ENCODE measurements around the gene SPTAN1. TPM values are rescaled to one million over a fixed set of nuclear protein-coding genes. Genes with fewer than 3 reads are reported as not detected.

SPTAN1 gene
- total and polyA plus RNA-seq, 2 experiments from 2014 or later, result 108 to 195 TPM

DNA sequence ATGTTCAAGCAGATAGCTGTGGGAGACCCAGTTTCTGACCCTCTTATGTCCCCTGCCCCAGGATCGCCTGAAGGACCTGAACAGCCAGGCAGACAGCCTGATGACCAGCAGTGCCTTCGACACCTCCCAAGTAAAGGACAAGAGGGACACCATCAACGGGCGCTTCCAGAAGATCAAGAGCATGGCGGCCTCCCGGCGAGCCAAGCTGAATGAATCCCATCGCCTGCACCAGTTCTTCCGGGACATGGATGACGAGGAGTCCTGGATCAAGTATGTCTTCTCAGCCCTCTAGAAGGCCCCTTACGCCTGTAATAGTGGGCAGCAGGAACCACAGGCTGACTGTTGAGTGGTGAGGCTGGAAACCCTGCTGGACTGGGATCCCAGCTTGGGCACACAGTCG, 63.2 kb downstream of the SPTAN1 start:
- no peak overlapping the region for H3K4me2 ChIP-seq
- TF ChIP-seq, protein P1, sequence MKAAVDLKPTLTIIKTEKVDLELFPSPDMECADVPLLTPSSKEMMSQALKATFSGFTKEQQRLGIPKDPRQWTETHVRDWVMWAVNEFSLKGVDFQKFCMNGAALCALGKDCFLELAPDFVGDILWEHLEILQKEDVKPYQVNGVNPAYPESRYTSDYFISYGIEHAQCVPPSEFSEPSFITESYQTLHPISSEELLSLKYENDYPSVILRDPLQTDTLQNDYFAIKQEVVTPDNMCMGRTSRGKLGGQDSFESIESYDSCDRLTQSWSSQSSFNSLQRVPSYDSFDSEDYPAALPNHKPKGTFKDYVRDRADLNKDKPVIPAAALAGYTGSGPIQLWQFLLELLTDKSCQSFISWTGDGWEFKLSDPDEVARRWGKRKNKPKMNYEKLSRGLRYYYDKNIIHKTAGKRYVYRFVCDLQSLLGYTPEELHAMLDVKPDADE (IDR thresholded peaks at IDR 0.05), result no peak
- TF ChIP-seq, protein P2, sequence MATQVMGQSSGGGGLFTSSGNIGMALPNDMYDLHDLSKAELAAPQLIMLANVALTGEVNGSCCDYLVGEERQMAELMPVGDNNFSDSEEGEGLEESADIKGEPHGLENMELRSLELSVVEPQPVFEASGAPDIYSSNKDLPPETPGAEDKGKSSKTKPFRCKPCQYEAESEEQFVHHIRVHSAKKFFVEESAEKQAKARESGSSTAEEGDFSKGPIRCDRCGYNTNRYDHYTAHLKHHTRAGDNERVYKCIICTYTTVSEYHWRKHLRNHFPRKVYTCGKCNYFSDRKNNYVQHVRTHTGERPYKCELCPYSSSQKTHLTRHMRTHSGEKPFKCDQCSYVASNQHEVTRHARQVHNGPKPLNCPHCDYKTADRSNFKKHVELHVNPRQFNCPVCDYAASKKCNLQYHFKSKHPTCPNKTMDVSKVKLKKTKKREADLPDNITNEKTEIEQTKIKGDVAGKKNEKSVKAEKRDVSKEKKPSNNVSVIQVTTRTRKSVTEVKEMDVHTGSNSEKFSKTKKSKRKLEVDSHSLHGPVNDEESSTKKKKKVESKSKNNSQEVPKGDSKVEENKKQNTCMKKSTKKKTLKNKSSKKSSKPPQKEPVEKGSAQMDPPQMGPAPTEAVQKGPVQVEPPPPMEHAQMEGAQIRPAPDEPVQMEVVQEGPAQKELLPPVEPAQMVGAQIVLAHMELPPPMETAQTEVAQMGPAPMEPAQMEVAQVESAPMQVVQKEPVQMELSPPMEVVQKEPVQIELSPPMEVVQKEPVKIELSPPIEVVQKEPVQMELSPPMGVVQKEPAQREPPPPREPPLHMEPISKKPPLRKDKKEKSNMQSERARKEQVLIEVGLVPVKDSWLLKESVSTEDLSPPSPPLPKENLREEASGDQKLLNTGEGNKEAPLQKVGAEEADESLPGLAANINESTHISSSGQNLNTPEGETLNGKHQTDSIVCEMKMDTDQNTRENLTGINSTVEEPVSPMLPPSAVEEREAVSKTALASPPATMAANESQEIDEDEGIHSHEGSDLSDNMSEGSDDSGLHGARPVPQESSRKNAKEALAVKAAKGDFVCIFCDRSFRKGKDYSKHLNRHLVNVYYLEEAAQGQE (IDR thresholded peaks at IDR 0.05; ENCODE audit: unreplicated experiment), result no peak
- TF ChIP-seq, protein P3, sequence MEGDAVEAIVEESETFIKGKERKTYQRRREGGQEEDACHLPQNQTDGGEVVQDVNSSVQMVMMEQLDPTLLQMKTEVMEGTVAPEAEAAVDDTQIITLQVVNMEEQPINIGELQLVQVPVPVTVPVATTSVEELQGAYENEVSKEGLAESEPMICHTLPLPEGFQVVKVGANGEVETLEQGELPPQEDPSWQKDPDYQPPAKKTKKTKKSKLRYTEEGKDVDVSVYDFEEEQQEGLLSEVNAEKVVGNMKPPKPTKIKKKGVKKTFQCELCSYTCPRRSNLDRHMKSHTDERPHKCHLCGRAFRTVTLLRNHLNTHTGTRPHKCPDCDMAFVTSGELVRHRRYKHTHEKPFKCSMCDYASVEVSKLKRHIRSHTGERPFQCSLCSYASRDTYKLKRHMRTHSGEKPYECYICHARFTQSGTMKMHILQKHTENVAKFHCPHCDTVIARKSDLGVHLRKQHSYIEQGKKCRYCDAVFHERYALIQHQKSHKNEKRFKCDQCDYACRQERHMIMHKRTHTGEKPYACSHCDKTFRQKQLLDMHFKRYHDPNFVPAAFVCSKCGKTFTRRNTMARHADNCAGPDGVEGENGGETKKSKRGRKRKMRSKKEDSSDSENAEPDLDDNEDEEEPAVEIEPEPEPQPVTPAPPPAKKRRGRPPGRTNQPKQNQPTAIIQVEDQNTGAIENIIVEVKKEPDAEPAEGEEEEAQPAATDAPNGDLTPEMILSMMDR (conservative IDR thresholded peaks at IDR 0.05; ENCODE audit: low read depth in 2 of 2), result no peak
- TF ChIP-seq STAT1 (IDR thresholded peaks at IDR 0.05; ENCODE audit: unreplicated experiment) (no peak), EZH2 (IDR thresholded peaks at IDR 0.05; ENCODE audit: low read depth, unreplicated experiment) (no peak), POLR2AphosphoS5 (IDR thresholded peaks at IDR 0.05; ENCODE audit: low read depth) (no peak), ZNF331 (CRISPR knock-in tag; IDR thresholded peaks at IDR 0.05; ENCODE audit: low read depth) (no peak), EZH2phosphoT487 (IDR thresholded peaks at IDR 0.05; ENCODE audit: unreplicated experiment) (no peak), CREB1 (CRISPR knock-in tag; IDR thresholded peaks at IDR 0.05; ENCODE audit: low read depth) (no peak), ZNF114 (CRISPR knock-in tag; IDR thresholded peaks at IDR 0.05) (no peak), JUNB (IDR thresholded peaks at IDR 0.05; ENCODE audit: unreplicated experiment) (no peak), NANOG (IDR thresholded peaks at IDR 0.05; ENCODE audit: borderline replicate concordance) (no peak)
- TF ChIP-seq, protein P4, sequence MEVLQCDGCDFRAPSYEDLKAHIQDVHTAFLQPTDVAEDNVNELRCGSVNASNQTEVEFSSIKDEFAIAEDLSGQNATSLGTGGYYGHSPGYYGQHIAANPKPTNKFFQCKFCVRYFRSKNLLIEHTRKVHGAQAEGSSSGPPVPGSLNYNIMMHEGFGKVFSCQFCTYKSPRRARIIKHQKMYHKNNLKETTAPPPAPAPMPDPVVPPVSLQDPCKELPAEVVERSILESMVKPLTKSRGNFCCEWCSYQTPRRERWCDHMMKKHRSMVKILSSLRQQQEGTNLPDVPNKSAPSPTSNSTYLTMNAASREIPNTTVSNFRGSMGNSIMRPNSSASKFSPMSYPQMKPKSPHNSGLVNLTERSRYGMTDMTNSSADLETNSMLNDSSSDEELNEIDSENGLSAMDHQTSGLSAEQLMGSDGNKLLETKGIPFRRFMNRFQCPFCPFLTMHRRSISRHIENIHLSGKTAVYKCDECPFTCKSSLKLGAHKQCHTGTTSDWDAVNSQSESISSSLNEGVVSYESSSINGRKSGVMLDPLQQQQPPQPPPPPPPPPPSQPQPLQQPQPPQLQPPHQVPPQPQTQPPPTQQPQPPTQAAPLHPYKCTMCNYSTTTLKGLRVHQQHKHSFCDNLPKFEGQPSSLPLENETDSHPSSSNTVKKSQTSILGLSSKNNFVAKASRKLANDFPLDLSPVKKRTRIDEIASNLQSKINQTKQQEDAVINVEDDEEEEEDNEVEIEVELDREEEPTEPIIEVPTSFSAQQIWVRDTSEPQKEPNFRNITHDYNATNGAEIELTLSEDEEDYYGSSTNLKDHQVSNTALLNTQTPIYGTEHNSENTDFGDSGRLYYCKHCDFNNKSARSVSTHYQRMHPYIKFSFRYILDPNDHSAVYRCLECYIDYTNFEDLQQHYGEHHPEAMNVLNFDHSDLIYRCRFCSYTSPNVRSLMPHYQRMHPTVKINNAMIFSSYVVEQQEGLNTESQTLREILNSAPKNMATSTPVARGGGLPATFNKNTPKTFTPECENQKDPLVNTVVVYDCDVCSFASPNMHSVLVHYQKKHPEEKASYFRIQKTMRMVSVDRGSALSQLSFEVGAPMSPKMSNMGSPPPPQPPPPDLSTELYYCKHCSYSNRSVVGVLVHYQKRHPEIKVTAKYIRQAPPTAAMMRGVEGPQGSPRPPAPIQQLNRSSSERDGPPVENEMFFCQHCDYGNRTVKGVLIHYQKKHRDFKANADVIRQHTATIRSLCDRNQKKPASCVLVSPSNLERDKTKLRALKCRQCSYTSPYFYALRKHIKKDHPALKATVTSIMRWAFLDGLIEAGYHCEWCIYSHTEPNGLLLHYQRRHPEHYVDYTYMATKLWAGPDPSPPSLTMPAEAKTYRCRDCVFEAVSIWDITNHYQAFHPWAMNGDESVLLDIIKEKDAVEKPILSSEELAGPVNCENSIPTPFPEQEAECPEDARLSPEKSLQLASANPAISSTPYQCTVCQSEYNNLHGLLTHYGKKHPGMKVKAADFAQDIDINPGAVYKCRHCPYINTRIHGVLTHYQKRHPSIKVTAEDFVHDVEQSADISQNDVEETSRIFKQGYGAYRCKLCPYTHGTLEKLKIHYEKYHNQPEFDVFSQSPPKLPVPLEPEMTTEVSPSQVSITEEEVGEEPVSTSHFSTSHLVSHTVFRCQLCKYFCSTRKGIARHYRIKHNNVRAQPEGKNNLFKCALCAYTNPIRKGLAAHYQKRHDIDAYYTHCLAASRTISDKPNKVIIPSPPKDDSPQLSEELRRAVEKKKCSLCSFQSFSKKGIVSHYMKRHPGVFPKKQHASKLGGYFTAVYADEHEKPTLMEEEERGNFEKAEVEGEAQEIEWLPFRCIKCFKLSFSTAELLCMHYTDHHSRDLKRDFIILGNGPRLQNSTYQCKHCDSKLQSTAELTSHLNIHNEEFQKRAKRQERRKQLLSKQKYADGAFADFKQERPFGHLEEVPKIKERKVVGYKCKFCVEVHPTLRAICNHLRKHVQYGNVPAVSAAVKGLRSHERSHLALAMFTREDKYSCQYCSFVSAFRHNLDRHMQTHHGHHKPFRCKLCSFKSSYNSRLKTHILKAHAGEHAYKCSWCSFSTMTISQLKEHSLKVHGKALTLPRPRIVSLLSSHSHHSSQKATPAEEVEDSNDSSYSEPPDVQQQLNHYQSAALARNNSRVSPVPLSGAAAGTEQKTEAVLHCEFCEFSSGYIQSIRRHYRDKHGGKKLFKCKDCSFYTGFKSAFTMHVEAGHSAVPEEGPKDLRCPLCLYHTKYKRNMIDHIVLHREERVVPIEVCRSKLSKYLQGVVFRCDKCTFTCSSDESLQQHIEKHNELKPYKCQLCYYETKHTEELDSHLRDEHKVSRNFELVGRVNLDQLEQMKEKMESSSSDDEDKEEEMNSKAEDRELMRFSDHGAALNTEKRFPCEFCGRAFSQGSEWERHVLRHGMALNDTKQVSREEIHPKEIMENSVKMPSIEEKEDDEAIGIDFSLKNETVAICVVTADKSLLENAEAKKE (CRISPR knock-in tag; IDR thresholded peaks at IDR 0.05), result no peak
- no peak overlapping the region for H3K4me3 ChIP-seq
- H3K36me3 ChIP-seq (ENCODE audit: insufficient read depth), result peaks cover 78% of the 10 kb centered on the region
- H3K4me1 ChIP-seq (ENCODE audit: insufficient read depth), result no peaks in the 10 kb centered on the region
- H3K79me2 ChIP-seq (replicated peaks; ENCODE audit: insufficient read depth), result no peaks in the 10 kb centered on the region
- Mint-ChIP-seq H3K9me3 (no peaks in the 10 kb centered on the region), H3K27me3 (ENCODE audit: insufficient read depth, low read depth, poor library complexity) (no peaks in the 10 kb centered on the region), H3K27ac (no peak overlapping the region), H3K4me1 (no peaks in the 10 kb centered on the region), H3K4me3 (no peak overlapping the region), H3K36me3 (ENCODE audit: low read depth) (peaks cover 87% of the 10 kb centered on the region)
- H3K27ac ChIP-seq (ENCODE audit: low read depth), result no peak overlapping the region
- H3K9me2 ChIP-seq (ENCODE audit: insufficient read depth), result no peaks in the 10 kb centered on the region
- ATAC-seq (no peak), DNase-seq (ENCODE audit: low spot score) (no peak)
- H4K20me1 ChIP-seq (replicated peaks; ENCODE audit: insufficient read depth), result peaks cover 2% of the 10 kb centered on the region; the same call in 1 of the 2 replicates
- H3K27me3 ChIP-seq (ENCODE audit: insufficient read depth), result no peaks in the 10 kb centered on the region
- peaks cover 14% of the 10 kb centered on the region; the same call in 1 of the 2 replicates for H3F3A ChIP-seq (replicated peaks; ENCODE audit: low read depth)
- no peak overlapping the region for H2AFZ ChIP-seq
